GM23338 (cell line): ENCODE results near the gene DOCK11.

Source experiments
- CREB1 ChIP-seq: fragments of 250-450 bp; sonication (Bioruptor Pico); IDR thresholded peaks from 2 replicates; pipeline ENCODE4 v1.5.0; 2020; ENCODE audit warnings: low read depth, mild to moderate bottlenecking, moderate library complexity
- CTCF ChIP-seq, 2 experiments: fragments of 200-600 bp in 1 of 2; sonication (generic) in 1 of 2; conservative IDR thresholded peaks; 2 replicates each; pipeline versions ENCODE4 v1.5.1 to v1.6.1; 2016 to 2017; ENCODE audit warnings: antibody characterized with exemption in 2 of 2, low read depth in 2 of 2, mild to moderate bottlenecking in 2 of 2, moderate library complexity in 1 of 2
- ETS1 ChIP-seq: IDR thresholded peaks from 2 replicates; pipeline ENCODE4 v1.6.1; 2016; ENCODE audit warnings: antibody characterized with exemption
- EZH2 ChIP-seq: fragments of 200-600 bp; sonication (generic); IDR thresholded peaks from one replicate; pipeline ENCODE4 v1.8.0; 2017; ENCODE audit warnings: antibody characterized with exemption, mild to moderate bottlenecking, low read depth; ENCODE audit not compliant: unreplicated experiment
- EZH2phosphoT487 ChIP-seq: fragments of 200-600 bp; sonication (generic); IDR thresholded peaks from one replicate; pipeline ENCODE4 v1.8.1; 2018; ENCODE audit warnings: antibody characterized with exemption; ENCODE audit not compliant: unreplicated experiment
- JUNB ChIP-seq: IDR thresholded peaks from one replicate; pipeline ENCODE4 v1.6.1; 2016; ENCODE audit warnings: antibody characterized with exemption; ENCODE audit not compliant: unreplicated experiment
- POLR2AphosphoS5 ChIP-seq: IDR thresholded peaks from 2 replicates; pipeline ENCODE4 v1.6.1; 2016; ENCODE audit warnings: antibody characterized with exemption, low read depth
- REST ChIP-seq: IDR thresholded peaks from one replicate; pipeline ENCODE4 v1.6.1; 2018; ENCODE audit warnings: antibody characterized with exemption; ENCODE audit not compliant: unreplicated experiment
- STAT1 ChIP-seq: IDR thresholded peaks from one replicate; pipeline ENCODE4 v1.6.1; 2016; ENCODE audit warnings: antibody characterized with exemption; ENCODE audit not compliant: unreplicated experiment
- ZNF331 ChIP-seq: fragments of 250-450 bp; sonication (Bioruptor Pico); IDR thresholded peaks from 2 replicates; pipeline ENCODE4 v1.5.0; 2020; ENCODE audit warnings: low read depth, mild to moderate bottlenecking, moderate library complexity
- ZNF462 ChIP-seq: fragments of 250-450 bp; sonication (Bioruptor Pico); IDR thresholded peaks from 2 replicates; pipeline ENCODE4 v1.5.0; 2020; ENCODE audit warnings: mild to moderate bottlenecking, moderate library complexity

GRCh38 chrX:118726396-118726795, 230.8 kb downstream of the DOCK11 start:
- TF ChIP-seq CTCF (conservative IDR thresholded peaks at IDR 0.05; ENCODE audit: low read depth in 2 of 2) (no peak), POLR2AphosphoS5 (no peak), JUNB (no peak), EZH2 (no peak), REST (no peak), ZNF462 (CRISPR knock-in tag) (no peak), EZH2phosphoT487 (no peak), ZNF331 (no peak), CREB1 (CRISPR knock-in tag) (no peak), ETS1 (no peak), STAT1 (no peak)
